ENCODE results near the gene CKAP5.

DNA sequence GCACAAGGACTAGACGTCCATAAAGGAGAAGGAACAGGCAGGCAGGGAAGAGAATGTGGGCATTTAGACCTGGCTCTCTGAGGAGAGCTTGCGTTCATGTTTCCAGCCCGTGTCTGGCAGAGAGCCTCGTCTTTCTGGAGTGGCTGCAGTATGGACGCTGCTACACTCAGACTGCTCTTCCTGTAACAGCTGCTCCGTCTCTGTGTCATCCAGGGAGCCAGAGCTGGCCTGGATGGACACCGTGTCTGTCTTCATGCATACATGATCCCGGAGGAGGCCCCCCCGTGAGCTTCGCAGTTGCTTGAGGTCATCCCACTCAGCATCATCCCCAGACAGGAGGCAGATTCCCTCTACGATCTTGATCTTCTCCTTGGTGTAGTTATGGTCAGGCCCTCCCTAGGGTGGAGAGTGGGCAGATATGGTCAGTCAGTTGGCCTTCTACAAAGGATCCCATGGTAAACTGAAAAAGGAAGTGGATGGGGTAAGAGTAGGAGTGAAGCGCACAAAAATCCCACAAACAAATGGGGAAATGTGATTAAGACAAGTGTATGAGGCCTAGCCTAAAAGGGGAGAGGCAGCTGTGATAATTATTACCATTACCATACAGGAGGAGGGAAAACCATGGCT, 13.0 kb upstream of the CKAP5 start:
- TF ChIP-seq NR3C1 (CRISPR knock-in tag; conservative IDR thresholded peaks at IDR 0.05; ENCODE audit: low read depth), result no peak
- no peak for TF ChIP-seq CTCF (IDR thresholded peaks at IDR 0.05)
- no peak for TF ChIP-seq FOXK1 (CRISPR knock-in tag; IDR thresholded peaks at IDR 0.05)
- no peak for TF ChIP-seq ATF2 (CRISPR knock-in tag; IDR thresholded peaks at IDR 0.05; ENCODE audit: borderline replicate concordance, low read depth)
- TF ChIP-seq, protein P1, sequence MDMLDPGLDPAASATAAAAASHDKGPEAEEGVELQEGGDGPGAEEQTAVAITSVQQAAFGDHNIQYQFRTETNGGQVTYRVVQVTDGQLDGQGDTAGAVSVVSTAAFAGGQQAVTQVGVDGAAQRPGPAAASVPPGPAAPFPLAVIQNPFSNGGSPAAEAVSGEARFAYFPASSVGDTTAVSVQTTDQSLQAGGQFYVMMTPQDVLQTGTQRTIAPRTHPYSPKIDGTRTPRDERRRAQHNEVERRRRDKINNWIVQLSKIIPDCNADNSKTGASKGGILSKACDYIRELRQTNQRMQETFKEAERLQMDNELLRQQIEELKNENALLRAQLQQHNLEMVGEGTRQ (CRISPR knock-in tag; IDR thresholded peaks at IDR 0.05), result no peak
- no peak for TF ChIP-seq MAX (CRISPR knock-in tag; IDR thresholded peaks at IDR 0.05)
- TF ChIP-seq, protein P2, sequence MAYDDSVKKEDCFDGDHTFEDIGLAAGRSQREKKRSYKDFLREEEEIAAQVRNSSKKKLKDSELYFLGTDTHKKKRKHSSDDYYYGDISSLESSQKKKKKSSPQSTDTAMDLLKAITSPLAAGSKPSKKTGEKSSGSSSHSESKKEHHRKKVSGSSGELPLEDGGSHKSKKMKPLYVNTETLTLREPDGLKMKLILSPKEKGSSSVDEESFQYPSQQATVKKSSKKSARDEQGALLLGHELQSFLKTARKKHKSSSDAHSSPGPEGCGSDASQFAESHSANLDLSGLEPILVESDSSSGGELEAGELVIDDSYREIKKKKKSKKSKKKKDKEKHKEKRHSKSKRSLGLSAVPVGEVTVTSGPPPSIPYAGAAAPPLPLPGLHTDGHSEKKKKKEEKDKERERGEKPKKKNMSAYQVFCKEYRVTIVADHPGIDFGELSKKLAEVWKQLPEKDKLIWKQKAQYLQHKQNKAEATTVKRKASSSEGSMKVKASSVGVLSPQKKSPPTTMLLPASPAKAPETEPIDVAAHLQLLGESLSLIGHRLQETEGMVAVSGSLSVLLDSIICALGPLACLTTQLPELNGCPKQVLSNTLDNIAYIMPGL (CRISPR knock-in tag; IDR thresholded peaks at IDR 0.05), result no peak
- no peak for TF ChIP-seq ZNF317 (CRISPR knock-in tag; IDR thresholded peaks at IDR 0.05; ENCODE audit: borderline replicate concordance, low read depth)
- no peak for TF ChIP-seq JUN (CRISPR knock-in tag; IDR thresholded peaks at IDR 0.05)
- no peak for TF ChIP-seq ZNF232 (CRISPR knock-in tag; IDR thresholded peaks at IDR 0.05)
- TF ChIP-seq, protein P3, sequence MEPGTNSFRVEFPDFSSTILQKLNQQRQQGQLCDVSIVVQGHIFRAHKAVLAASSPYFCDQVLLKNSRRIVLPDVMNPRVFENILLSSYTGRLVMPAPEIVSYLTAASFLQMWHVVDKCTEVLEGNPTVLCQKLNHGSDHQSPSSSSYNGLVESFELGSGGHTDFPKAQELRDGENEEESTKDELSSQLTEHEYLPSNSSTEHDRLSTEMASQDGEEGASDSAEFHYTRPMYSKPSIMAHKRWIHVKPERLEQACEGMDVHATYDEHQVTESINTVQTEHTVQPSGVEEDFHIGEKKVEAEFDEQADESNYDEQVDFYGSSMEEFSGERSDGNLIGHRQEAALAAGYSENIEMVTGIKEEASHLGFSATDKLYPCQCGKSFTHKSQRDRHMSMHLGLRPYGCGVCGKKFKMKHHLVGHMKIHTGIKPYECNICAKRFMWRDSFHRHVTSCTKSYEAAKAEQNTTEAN (CRISPR knock-in tag; IDR thresholded peaks at IDR 0.05), result no peak
